GM03348 (cell line): ENCODE measurements around the gene ISG15.
"Not testable (repeated sequence)": the region's sequence is repeated elsewhere in the genome, so short reads cannot be mapped to it uniquely, and the experiment has no call there.

Source experiments
- DNase-seq: peaks from one replicate; pipeline ENCODE4 v3.0.0; 2012; ENCODE audit warnings: low spot score

ISG15 gene

GRCh38 chr1:1030867-1031658 is 17.8 kb downstream of the ISG15 start:
- DNase-seq = not testable (repeated sequence)

DNA sequence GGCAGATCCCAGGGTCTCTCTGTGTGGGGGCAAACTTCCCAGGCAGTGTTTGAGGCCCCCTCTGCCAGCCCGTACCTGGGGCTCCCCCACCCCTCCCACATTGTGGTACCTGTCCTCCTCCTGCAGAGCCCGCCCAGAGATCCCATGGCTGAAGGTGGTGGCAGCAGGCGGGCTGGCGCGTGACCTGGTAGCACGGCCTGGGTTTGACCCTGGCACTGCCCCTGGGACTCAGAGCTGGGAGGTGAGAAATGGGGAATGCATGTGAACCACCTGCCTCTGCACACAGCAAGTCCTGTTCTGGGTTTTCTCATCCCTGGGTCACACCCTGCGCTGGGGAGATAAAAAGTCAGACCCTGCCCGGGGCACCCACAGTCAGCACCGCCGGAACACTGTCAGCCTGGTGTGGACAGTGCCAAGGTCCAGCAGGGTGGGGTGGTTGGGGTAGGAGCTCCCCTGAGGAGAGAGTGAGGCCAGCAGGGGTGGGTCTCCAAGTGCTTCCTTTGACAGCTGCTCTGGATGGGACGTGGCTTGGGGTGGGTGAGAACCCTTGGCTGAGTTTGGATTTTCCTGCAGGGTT is 18.4 kb downstream of the ISG15 start:
- no peak for DNase-seq

GRCh38 chr1:1032424-1032823 is 19.1 kb downstream of the ISG15 start:
- no peak for DNase-seq

DNA sequence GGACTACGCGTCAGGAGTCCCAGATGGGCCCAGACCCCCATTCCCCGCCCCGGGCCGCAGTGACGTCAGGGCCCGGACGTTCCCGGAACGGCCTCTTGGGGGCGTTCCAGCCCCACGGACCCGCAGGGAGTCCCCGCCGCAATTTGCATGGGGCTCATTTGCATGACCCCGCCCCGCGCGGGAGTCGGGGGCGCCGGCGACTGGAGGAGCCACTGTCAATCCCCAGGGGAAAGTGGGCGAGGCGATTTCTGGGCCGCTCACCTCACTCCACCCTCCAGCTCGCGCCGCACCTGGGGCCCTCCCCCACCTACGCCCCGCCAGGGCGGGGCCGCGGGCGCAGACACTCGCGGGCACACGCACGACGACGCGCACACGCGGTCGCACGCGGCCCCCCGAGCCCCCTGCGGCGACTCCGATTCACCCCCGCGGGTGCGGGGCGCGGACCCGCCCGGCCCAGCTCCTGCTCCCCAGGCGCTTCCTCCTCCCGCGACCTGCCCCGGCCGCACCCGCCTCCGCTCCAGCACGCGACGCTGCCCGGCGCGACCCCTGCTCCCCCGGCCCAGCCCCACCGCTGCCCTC is 19.8 kb downstream of the ISG15 start:
- peak; percentile 82 for DNase-seq

DNA sequence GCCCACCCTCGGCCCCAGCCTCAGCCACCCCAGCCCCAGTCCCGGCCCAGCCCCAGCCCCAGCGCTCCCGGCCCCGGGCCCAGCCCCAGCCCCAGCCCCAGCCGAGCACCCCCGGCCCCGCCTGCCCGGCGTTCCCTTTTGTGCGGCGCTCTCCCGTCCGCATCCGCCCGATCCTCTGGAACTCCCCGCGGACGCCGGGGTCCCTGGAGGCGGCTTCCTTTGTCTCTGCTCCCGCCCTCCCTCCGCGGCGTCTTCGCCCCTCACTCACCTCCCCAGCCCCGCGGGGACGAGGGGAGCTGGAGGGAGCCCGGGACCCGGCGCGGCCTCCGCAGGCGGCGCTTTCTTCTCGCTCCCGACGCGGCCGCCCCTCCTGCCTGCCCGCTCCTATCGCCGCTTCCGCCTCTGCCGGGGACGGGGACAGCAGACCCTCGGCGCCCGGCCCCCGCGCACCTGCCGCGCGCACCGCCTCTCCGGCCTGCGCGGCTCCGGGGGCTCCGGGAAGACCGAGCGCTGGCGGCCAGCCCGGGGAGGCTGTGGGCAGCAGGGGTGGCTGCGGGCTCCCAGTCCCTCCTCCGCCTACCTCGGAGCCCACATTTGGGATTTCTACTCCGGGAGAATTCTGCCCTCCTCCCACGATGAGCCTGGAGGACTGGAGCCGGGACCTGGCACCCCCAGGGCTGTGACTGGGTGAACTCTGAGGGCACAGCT is 20.6 kb downstream of the ISG15 start:
- DNase-seq = no peak

DNA sequence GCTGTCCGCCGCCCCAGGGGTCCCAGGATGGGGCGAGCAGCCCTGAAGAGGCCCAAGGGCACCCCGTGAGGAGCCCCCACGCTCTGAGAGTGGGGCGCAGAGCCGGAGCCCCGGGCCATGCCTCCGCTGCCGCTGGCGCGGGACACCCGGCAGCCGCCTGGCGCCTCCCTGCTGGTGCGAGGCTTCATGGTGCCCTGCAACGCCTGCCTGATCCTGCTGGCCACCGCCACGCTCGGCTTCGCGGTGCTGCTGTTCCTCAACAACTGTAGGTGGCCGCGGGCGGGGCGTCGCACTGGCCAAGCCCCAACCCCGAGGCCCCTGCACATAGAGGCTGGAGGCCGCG is 21.1 kb downstream of the ISG15 start:
- DNase-seq = no peak

- DNase-seq = no peak
These were observed 22.1 kb downstream of the ISG15 start for GRCh38 chr1:1035291-1035943.

DNA sequence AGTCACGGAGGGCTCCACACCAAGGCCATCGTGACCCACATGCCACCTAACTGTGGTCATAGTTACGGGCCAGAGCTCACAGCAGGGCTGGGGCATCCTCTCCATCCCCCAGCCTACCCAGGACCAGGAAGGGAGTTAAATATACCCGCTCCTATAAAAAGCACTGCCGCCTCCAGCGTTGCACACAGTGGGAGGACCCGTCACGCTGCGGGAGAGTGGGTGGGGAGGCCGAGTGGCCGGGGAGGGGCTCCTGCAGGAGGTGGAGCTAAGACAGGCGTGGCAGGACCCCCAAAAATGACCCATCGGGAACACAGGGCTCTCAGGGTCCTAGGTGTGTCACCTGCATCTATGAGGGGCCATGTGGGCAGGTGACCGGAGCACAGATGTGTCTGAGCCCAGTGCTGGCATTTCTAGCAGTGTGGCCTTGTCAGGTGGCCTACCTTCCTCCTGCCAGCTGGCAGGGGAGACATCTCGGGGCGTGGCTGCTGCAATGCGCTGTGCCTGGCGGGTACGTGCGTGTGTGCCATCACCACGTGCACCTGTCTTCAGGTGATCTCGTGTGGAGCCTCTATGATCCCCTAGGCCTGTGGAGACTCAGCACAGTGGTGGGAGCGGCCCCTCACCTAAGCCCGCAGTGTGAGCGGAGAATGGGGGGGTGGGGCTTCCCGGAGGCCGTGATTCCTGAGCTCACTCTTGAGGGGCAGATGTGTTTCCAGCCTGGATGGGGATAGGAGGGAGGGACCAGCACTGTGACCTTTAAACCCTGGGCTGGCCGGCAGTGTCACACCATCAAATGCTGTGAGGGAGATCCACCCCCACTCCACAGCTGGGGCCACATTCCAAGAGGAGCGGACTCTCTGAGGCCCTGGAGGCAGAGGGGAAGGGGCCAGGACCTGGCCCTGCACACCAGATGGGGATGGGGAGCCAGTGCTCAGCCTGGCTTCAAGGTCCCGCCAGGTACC is 24.4 kb downstream of the ISG15 start:
- no peak for DNase-seq

GRCh38 chr1:1038694-1039093 is 25.4 kb downstream of the ISG15 start:
- DNase-seq = no peak

GRCh38 chr1:1039145-1039910 is 26.0 kb downstream of the ISG15 start:
- no peak for DNase-seq

DNA sequence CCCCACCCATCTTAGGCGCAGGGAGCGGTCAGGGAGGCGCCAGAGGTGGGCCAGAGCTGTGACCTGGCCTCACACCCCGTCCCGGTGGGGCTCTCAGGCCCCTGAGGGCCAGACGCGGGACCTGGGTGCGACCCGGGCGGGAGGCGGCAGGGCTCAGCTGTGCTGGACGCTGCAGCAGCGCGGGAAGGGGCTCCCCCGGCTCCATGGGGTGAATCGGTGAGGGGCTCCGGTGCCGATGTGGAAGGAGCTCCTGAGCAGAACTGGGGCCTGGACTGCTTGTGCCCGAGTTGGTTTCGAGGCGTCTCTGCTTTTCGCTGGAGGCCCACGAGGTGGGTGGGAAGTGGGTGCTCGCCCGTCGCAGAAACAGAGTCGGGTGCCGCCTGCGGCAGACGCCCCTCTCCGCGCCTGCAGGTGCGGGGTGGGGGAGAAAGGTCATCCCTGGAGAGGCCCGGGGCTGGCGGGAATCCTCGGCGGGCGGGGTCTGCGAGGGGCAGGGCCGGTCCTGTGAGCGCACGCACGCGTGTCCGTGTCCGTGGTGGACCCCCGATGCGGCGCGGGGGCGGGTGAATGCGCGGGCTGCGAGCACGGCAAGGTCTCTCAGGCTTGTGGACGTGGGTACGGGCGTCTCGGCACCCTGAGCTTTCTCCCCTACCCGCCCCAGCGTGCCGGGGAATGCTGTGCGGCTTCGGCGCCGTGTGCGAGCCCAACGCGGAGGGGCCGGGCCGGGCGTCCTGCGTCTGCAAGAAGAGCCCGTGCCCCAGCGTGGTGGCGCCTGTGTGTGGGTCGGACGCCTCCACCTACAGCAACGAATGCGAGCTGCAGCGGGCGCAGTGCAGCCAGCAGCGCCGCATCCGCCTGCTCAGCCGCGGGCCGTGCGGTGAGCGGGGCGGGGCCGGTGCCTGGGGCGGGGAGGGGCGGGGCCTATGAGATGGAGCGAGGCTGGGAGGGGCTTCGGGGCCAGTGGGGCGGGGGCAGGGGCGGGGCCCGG is 27.0 kb downstream of the ISG15 start:
- DNase-seq = peak; percentile 98

GRCh38 chr1:1041092-1041523 is 27.8 kb downstream of the ISG15 start:
- DNase-seq = no peak

GRCh38 chr1:1041873-1042272 is 28.6 kb downstream of the ISG15 start:
- DNase-seq = no peak

- no peak for DNase-seq
These were observed 29.5 kb downstream of the ISG15 start for GRCh38 chr1:1042835-1043234.

DNA sequence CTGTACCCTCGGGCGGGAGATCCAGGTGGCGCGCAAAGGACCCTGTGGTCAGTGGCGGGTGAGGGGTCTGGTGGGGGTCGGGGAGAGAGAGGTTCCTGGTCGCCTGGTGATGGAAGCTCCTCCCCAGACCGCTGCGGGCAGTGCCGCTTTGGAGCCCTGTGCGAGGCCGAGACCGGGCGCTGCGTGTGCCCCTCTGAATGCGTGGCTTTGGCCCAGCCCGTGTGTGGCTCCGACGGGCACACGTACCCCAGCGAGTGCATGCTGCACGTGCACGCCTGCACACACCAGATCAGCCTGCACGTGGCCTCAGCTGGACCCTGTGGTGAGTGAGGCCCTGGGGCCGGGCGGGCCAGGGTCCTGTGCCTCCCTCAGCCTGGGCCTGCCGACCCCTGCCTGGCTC is 30.1 kb downstream of the ISG15 start:
- DNase-seq = no peak

DNA sequence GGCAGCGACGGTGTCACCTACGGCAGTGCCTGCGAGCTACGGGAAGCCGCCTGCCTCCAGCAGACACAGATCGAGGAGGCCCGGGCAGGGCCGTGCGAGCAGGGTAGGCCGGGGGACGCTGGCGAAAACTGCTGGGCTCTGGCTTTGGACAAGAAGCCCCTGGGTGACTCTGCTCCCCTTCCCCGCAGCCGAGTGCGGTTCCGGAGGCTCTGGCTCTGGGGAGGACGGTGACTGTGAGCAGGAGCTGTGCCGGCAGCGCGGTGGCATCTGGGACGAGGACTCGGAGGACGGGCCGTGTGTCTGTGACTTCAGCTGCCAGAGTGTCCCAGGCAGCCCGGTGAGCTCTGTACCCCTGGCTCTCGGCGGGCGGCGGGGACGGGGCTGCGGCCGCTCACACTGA is 30.6 kb downstream of the ISG15 start:
- DNase-seq = no peak

- no peak for DNase-seq
These were observed 31.3 kb downstream of the ISG15 start for GRCh38 chr1:1044455-1045078.

DNA sequence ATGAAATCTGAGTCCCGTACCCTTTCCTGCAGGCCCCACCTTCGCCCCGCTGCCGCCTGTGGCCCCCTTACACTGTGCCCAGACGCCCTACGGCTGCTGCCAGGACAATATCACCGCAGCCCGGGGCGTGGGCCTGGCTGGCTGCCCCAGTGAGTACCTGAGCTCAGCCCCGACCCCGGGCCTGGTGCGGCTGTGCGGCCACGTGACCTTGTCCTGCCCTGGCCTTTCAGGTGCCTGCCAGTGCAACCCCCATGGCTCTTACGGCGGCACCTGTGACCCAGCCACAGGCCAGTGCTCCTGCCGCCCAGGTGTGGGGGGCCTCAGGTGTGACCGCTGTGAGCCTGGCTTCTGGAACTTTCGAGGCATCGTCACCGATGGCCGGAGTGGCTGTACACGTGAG is 31.8 kb downstream of the ISG15 start:
- DNase-seq = no peak

DNA sequence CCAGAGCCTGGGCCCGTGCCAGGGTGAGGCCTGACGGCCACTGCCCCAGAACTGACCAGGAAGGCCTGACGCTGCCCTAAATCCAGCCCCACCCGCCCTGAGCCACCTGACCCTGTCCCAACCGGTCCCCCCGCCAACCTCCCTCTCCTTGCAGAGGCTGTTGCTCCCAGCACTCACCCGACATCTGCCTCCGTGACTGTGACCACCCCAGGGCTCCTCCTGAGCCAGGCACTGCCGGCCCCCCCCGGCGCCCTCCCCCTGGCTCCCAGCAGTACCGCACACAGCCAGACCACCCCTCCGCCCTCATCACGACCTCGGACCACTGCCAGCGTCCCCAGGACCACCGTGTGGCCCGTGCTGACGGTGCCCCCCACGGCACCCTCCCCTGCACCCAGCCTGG is 32.9 kb downstream of the ISG15 start:
- no peak for DNase-seq
